CD14-positive monocyte (primary cell): Measurements from ENCODE around the gene ENGASE. TPM values are rescaled to one million over a fixed set of nuclear protein-coding genes. Genes with fewer than 3 reads are reported as not detected.

Experiments used
- DNase-seq, 3 donors: peaks; one replicate each; pipeline ENCODE4 v3.0.0-alpha.2; 2011 to 2022
- H2AFZ ChIP-seq: 2 replicates; pipeline ENCODE4 v1.6.0; 2012; ENCODE audit warnings: mild to moderate bottlenecking, low read depth, low read length, inconsistent platforms; ENCODE audit not compliant: insufficient read depth, poor library complexity, severe bottlenecking
- H3K27ac ChIP-seq, 2 donors: 1 replicate in 1 of 2; 2 replicates in 1 of 2; pipeline ENCODE4 v1.5.1; 2012 to 2013; ENCODE audit warnings: low read length in 2 of 2, control low read depth in 1 of 2, inconsistent platforms in 1 of 2, low read depth in 1 of 2, mild to moderate bottlenecking in 1 of 2
- H3K27me3 ChIP-seq, 2 donors: one replicate each; pipeline versions ENCODE4 v1.6.0 to v1.6.1; 2011 to 2013; ENCODE audit warnings: low read length in 2 of 2; ENCODE audit not compliant: control insufficient read depth in 2 of 2, insufficient read depth in 2 of 2
- H3K36me3 ChIP-seq, 2 donors: replicated peaks in 1 of 2; 1 replicate in 1 of 2; 2 replicates in 1 of 2; pipeline versions ENCODE4 v1.5.1 to v1.6.1; 2012 to 2013; ENCODE audit warnings: low read length in 2 of 2, control low read depth in 1 of 2, inconsistent platforms in 1 of 2, mild to moderate bottlenecking in 1 of 2; ENCODE audit not compliant: insufficient read depth in 2 of 2, control insufficient read depth in 1 of 2
- H3K4me1 ChIP-seq, 2 donors: 1 replicate in 1 of 2; 2 replicates in 1 of 2; pipeline versions ENCODE4 v1.5.1 to v1.6.1; 2012 to 2013; ENCODE audit warnings: low read length in 2 of 2, control low read depth in 1 of 2, inconsistent platforms in 1 of 2, mild to moderate bottlenecking in 1 of 2, moderate library complexity in 1 of 2; ENCODE audit not compliant: insufficient read depth in 2 of 2, control insufficient read depth in 1 of 2
- H3K4me2 ChIP-seq: replicated peaks from 2 replicates; pipeline ENCODE3; 2012; ENCODE audit warnings: low read length, moderate library complexity, mild to moderate bottlenecking; ENCODE audit not compliant: poor library complexity, severe bottlenecking; ENCODE audit errors: extremely low read depth
- H3K4me3 ChIP-seq, 3 experiments: fragments of 200-600 bp in 1 of 3; sonication (generic) in 1 of 3; replicated peaks in 1 of 3; 1 replicate in 2 of 3; 2 replicates in 1 of 3; pipeline ENCODE4 v1.5.1; 2011 to 2013; ENCODE audit warnings: low read length in 3 of 3, mild to moderate bottlenecking in 3 of 3, control low read depth in 2 of 3, low read depth in 2 of 3, inconsistent platforms in 1 of 3, moderate library complexity in 1 of 3
- H3K79me2 ChIP-seq: 2 replicates; pipeline ENCODE4 v1.6.0; 2012; ENCODE audit warnings: mild to moderate bottlenecking, control low read depth, inconsistent platforms, low read length, moderate library complexity; ENCODE audit not compliant: insufficient read depth
- H3K9ac ChIP-seq: 2 replicates; pipeline ENCODE4 v1.6.0; 2017; ENCODE audit warnings: low read length, mild to moderate bottlenecking; ENCODE audit not compliant: insufficient read depth, poor library complexity, severe bottlenecking
- H3K9me3 ChIP-seq, 2 donors: replicated peaks in 1 of 2; 1 replicate in 1 of 2; 2 replicates in 1 of 2; pipeline versions ENCODE4 v1.5.1 to v1.6.1; 2012 to 2013; ENCODE audit warnings: low read length in 2 of 2, control low read depth in 1 of 2; ENCODE audit not compliant: control insufficient read depth in 1 of 2, insufficient read depth in 1 of 2
- H4K20me1 ChIP-seq: 2 replicates; pipeline ENCODE4 v1.6.0; 2012; ENCODE audit warnings: mild to moderate bottlenecking, low read length, control low read depth, moderate library complexity; ENCODE audit not compliant: insufficient read depth
- H3K27ac Mint-ChIP-seq, 7 donors: one replicate each; pipeline ENCODE4 v1.8.0; 2020; ENCODE audit warnings: mild to moderate bottlenecking in 7 of 7, mixed read lengths in 7 of 7, moderate library complexity in 6 of 7, inconsistent platforms in 2 of 7
- H3K27me3 Mint-ChIP-seq, 3 donors: one replicate each; pipeline ENCODE4 v1.8.0; 2021 to 2022; ENCODE audit warnings: low read depth in 3 of 3, mild to moderate bottlenecking in 3 of 3, mixed read lengths in 3 of 3, moderate library complexity in 3 of 3, inconsistent platforms in 1 of 3
- H3K36me3 Mint-ChIP-seq, 2 donors: one replicate each; pipeline ENCODE4 v1.8.0; 2020; ENCODE audit warnings: mixed read lengths in 2 of 2, inconsistent platforms in 1 of 2, mild to moderate bottlenecking in 1 of 2
- H3K4me1 Mint-ChIP-seq: one replicate; pipeline ENCODE4 v1.8.0; 2020; ENCODE audit warnings: mild to moderate bottlenecking, mixed read lengths
- H3K4me3 Mint-ChIP-seq, 2 donors: one replicate each; pipeline ENCODE4 v1.8.0; 2020; ENCODE audit warnings: mild to moderate bottlenecking in 2 of 2, mixed read lengths in 2 of 2, moderate library complexity in 1 of 2
- H3K9me3 Mint-ChIP-seq, 7 donors: one replicate each; pipeline ENCODE4 v1.8.0; 2020 to 2022; ENCODE audit warnings: mixed read lengths in 7 of 7, mild to moderate bottlenecking in 6 of 7, moderate library complexity in 6 of 7, inconsistent platforms in 2 of 7
- CTCF ChIP-seq: fragments of 200-600 bp; IDR thresholded peaks from one replicate; pipeline ENCODE4 v1.8.0; 2022; ENCODE audit warnings: antibody characterized with exemption, mild to moderate bottlenecking
- WGBS: methylation state at CpG from one replicate; pipeline ENCODE4 v1.1.5; 2013; ENCODE audit warnings: missing lambda C conversion rate; ENCODE audit not compliant: insufficient coverage; 5-methylcytosine and 5-hydroxymethylcytosine counted together
- intact Hi-C, 2 donors: fragments of 100-400 bp; cut with micrococcal nuclease; formaldehyde crosslinking; loops; one replicate each; pipeline versions ENCODE4 v1.15.0 to v1.15.1; 2023
- polyA plus RNA-seq, 3 donors: library from polyadenylated mRNA; depleted of rRNA in 1 of 3; unstranded in 2 of 3; stranded (reverse) in 1 of 3; fragments of 300-500 nt in 2 of 3; fragments of >200 nt in 1 of 3; fragmentation: Illumina TruSeq in 2 of 3; gene quantifications; 1 replicate in 2 of 3; 2 replicates in 1 of 3; pipeline ENCODE4 v1.2.3, GENCODE V29; 2012 to 2021

ENGASE gene
- polyA plus RNA-seq, 3 donors = 2.6 to 150 (median 3.0) TPM

DNA sequence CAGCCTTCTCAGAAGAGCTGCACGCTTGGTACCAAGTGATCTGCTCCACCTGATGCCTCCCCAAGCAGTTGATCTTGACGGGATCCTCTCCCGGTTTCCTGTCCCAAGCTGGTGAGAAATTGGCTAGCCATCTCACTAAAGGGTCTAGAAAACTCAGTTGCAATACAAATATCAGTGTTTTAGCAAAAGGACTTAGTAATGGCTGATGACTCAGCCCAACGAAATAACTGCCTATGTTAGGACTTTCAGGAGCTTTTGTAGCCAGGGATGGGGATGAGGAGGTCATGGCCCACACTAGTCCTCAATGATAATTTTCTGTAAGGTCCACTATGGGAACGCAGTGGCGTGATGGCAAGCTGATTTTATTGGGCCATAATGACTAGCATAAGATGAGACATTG, 23.3 kb upstream of the ENGASE start:
- H3K27ac ChIP-seq = no peak overlapping the region
- H4K20me1 ChIP-seq = no peaks in the 10 kb centered on the region
- H3K9ac ChIP-seq = no peak overlapping the region
- Mint-ChIP-seq H3K27ac (no peak overlapping the region), H3K36me3 (no peaks in the 10 kb centered on the region), H3K9me3 (peaks cover 11 to 20% (median 16%) of the 10 kb centered on the region in 7 donors), H3K27me3 (peaks cover 4 to 21% (median 6%) of the 10 kb centered on the region in 3 donors), H3K4me3 (no peak overlapping the region), H3K4me1 (peaks cover 3% of the 10 kb centered on the region)
- no peaks in the 10 kb centered on the region for H3K36me3 ChIP-seq
- no peak overlapping the region for H2AFZ ChIP-seq
- intact Hi-C loops = no loop called here
- H3K4me2 ChIP-seq = no peak overlapping the region
- no peaks in the 10 kb centered on the region for H3K27me3 ChIP-seq
- TF ChIP-seq CTCF = no peak
- H3K4me3 ChIP-seq = no peak overlapping the region
- H3K9me3 ChIP-seq = peaks cover 0 to 11% of the 10 kb centered on the region in 2 donors
- no peak for DNase-seq
- no peaks in the 10 kb centered on the region for H3K79me2 ChIP-seq
- H3K4me1 ChIP-seq = no peaks in the 10 kb centered on the region
- 83% methylated on average over 6 of the region's 6 CpGs for WGBS

GRCh38 chr17:79052131-79052530, 22.5 kb upstream of the ENGASE start:
- Histone ChIP-seq H3K4me2 (no peak overlapping the region), H3K9ac (no peak overlapping the region), H4K20me1 (no peaks in the 10 kb centered on the region), H3K79me2 (no peaks in the 10 kb centered on the region), H2AFZ (no peak overlapping the region), H3K27me3 (no peaks in the 10 kb centered on the region), H3K36me3 (no peaks in the 10 kb centered on the region), H3K4me3 (no peak overlapping the region), H3K9me3 (peaks cover 0 to 11% of the 10 kb centered on the region in 2 donors), H3K27ac (no peak overlapping the region), H3K4me1 (no peaks in the 10 kb centered on the region)
- intact Hi-C loops = no loop called here
- no peak for DNase-seq
- Mint-ChIP-seq H3K4me3 (no peak overlapping the region), H3K27ac (no peak overlapping the region), H3K27me3 (peaks cover 4 to 17% (median 4%) of the 10 kb centered on the region in 3 donors), H3K36me3 (no peaks in the 10 kb centered on the region), H3K4me1 (peaks cover 3% of the 10 kb centered on the region), H3K9me3 (peaks cover 11 to 20% (median 16%) of the 10 kb centered on the region in 7 donors)
- no CpG with 5 or more reads among the region's 1 CpG for WGBS
- TF ChIP-seq CTCF = no peak
